ENCODE data around the gene WBP2.
"Not testable (repeated sequence)": the region's sequence is repeated elsewhere in the genome, so short reads cannot be mapped to it uniquely, and the experiment has no call there.

The WBP2 gene

GRCh38 chr17:75812096-75813013 is 42.8 kb downstream of the WBP2 start:
- no peak for TF ChIP-seq POLR2A (IDR thresholded peaks at IDR 0.05; ENCODE audit: extremely low read depth, insufficient read length)
- TF ChIP-seq CTCF (IDR thresholded peaks at IDR 0.05; ENCODE audit: low read depth, low read length): no peak
- TF ChIP-seq, protein P1, sequence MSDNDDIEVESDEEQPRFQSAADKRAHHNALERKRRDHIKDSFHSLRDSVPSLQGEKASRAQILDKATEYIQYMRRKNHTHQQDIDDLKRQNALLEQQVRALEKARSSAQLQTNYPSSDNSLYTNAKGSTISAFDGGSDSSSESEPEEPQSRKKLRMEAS (IDR thresholded peaks at IDR 0.05; ENCODE audit: low read depth, low read length): no peak
- no peak for TF ChIP-seq MYC (IDR thresholded peaks at IDR 0.05; ENCODE audit: low read depth, low read length)
- no peak overlapping the region for H3K4me3 ChIP-seq (ENCODE audit: low read depth, low read length)
- DNase-seq (ENCODE audit: low read depth): no peak

- TF ChIP-seq, protein P1 (IDR thresholded peaks at IDR 0.05; ENCODE audit: low read depth, low read length): no peak
- TF ChIP-seq CTCF (IDR thresholded peaks at IDR 0.05; ENCODE audit: low read depth, low read length): no peak
- no peak for TF ChIP-seq POLR2A (IDR thresholded peaks at IDR 0.05; ENCODE audit: extremely low read depth, insufficient read length)
- TF ChIP-seq MYC (IDR thresholded peaks at IDR 0.05; ENCODE audit: low read depth, low read length): no peak
- DNase-seq (ENCODE audit: low read depth): no peak
- H3K4me3 ChIP-seq (ENCODE audit: low read depth, low read length): no peak overlapping the region
Observed at GRCh38 chr17:75811174-75811573, 44.0 kb downstream of the WBP2 start.

- DNase-seq (ENCODE audit: low read depth): not testable (repeated sequence)
Observed at GRCh38 chr17:75810756-75811155, 44.4 kb downstream of the WBP2 start.

DNA sequence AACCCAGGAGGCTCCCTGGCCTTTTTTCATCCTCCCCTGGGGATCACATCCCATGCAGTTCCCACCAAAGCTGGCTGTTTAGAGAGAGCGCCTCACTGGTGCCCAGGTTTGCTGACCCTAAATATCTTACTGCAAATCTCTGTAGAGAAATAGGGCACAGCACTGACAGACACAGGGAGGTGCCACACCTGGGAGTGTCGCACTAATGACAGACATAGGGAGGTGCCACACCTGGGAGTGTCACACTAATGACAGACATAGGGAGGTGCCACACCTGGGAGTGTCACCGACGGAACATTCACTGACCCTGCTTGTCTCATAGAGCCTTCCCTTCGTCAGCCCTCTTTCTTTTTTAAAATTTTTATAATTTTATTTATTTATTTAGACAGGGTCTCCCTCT is 44.9 kb downstream of the WBP2 start:
- no peak for TF ChIP-seq CTCF (IDR thresholded peaks at IDR 0.05; ENCODE audit: low read depth, low read length)
- no peak for TF ChIP-seq MYC (IDR thresholded peaks at IDR 0.05; ENCODE audit: low read depth, low read length)
- TF ChIP-seq, protein P1 (IDR thresholded peaks at IDR 0.05; ENCODE audit: low read depth, low read length): no peak
- no peak overlapping the region for H3K4me3 ChIP-seq (ENCODE audit: low read depth, low read length)
- DNase-seq (ENCODE audit: low read depth): no peak

More at GRCh38 chr17:75810756-75811155, 44.4 kb downstream of the WBP2 start:
- not testable (repeated sequence) for H3K4me3 ChIP-seq (ENCODE audit: low read depth, low read length)

- no peak overlapping the region for H3K4me3 ChIP-seq (ENCODE audit: low read depth, low read length)
- no peak for TF ChIP-seq POLR2A (IDR thresholded peaks at IDR 0.05; ENCODE audit: extremely low read depth, insufficient read length)
- no peak for TF ChIP-seq MYC (IDR thresholded peaks at IDR 0.05; ENCODE audit: low read depth, low read length)
- TF ChIP-seq, protein P1 (IDR thresholded peaks at IDR 0.05; ENCODE audit: low read depth, low read length): no peak
- no peak for TF ChIP-seq CTCF (IDR thresholded peaks at IDR 0.05; ENCODE audit: low read depth, low read length)
- no peak for DNase-seq (ENCODE audit: low read depth)
Observed at GRCh38 chr17:75809631-75810111, 45.5 kb downstream of the WBP2 start.

DNA sequence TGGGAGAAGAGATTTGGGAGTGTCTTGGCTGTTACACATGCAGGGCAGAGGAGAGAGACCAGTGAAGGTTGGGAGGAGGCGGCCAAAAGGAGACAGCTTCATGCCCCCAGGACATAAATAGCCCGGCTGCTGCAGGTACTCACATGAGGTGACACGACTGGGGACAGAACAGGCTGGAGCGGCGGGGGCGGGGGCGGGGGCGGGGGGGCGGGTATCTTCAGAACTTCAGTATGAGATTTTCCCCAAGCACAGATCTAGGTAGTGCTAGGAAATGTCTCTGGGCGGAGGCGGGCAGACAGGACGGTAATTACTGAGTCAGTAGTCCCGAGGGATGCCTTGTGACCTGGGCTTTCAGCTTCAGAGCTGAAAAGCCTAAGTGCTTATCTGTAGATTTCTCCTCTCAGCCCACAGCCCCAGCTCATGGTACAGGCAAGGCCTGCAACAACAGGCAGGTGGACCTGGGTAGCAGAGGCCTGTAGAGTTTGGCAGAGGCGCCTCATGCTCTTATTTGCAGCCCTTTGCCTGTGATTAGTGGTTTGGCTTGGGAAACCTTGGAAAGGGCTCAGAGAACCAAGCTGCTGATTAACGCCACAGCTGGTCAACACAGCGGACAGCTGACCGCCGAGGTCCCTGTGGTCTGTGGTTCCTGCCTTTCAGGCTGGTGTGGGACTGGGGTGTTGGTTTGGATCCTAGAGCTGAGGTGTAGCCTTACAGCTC is 46.1 kb downstream of the WBP2 start:
- TF ChIP-seq CTCF (IDR thresholded peaks at IDR 0.05; ENCODE audit: low read depth, low read length) (no peak), POLR2A (IDR thresholded peaks at IDR 0.05; ENCODE audit: extremely low read depth, insufficient read length) (no peak), MYC (IDR thresholded peaks at IDR 0.05; ENCODE audit: low read depth, low read length) (no peak)
- TF ChIP-seq, protein P1 (IDR thresholded peaks at IDR 0.05; ENCODE audit: low read depth, low read length): no peak
- peak; percentile 77 for DNase-seq (ENCODE audit: low read depth)
- H3K4me3 ChIP-seq (ENCODE audit: low read depth, low read length): no peak overlapping the region

Data from NB4 (cell line).